OCI-LY7 (cell line): ENCODE measurements around the gene PRRT4. TPM values are rescaled to one million over a fixed set of nuclear protein-coding genes. Genes with fewer than 3 reads are reported as not detected.
A peak's percentile ranks its signal among the peaks of the same experiment; 100 is the strongest.

ENCODE experiments used
- BruUV-seq: library from RNA; stranded (reverse); fragments of 400-500 nt; replicated peaks from 2 replicates; lab custom pipeline; 2021; lab: Mats Ljungman, UMichigan
- CTCF ChIA-PET: fragments of 300-600 bp; sonication (Branson Sonifier 250); formaldehyde crosslinking; loops from one replicate; lab custom pipeline; 2022; ENCODE audit warnings: antibody characterized with exemption; ENCODE audit not compliant: unreplicated experiment; lab: Charles Lee
- POLR2A ChIA-PET: fragments of 300-600 bp; sonication (Branson Sonifier 250); formaldehyde crosslinking; loops from one replicate; lab custom pipeline; 2022; ENCODE audit warnings: antibody characterized with exemption; lab: Charles Lee
- DNase-seq: peaks from one replicate; pipeline ENCODE4 v3.0.0-alpha.2; 2015; ENCODE audit warnings: low spot score
- H2AFZ ChIP-seq: fragments of 200-600 bp; sonication (generic), shearing (Covaris generic); 2 replicates; pipeline ENCODE4 v1.6.1; 2014; ENCODE audit warnings: mild to moderate bottlenecking, antibody characterized with exemption, low read length, moderate library complexity
- H3K27ac ChIP-seq: fragments of 200-600 bp; sonication (generic); 2 replicates; pipeline ENCODE4 v1.5.1; 2014; ENCODE audit warnings: mixed run types, low read depth, mild to moderate bottlenecking, moderate library complexity, low read length, inconsistent platforms; ENCODE audit not compliant: poor library complexity, severe bottlenecking
- H3K36me3 ChIP-seq: fragments of 200-600 bp; sonication (generic); 2 replicates; pipeline ENCODE4 v1.6.1; 2014; ENCODE audit warnings: mild to moderate bottlenecking, antibody characterized with exemption, low read length, moderate library complexity, mixed read lengths; ENCODE audit not compliant: insufficient read depth
- H3K4me1 ChIP-seq: fragments of 200-600 bp; sonication (generic); 2 replicates; pipeline ENCODE4 v1.5.1; 2014; ENCODE audit warnings: mild to moderate bottlenecking, low read length; ENCODE audit not compliant: insufficient read depth, poor library complexity, severe bottlenecking
- H3K4me2 ChIP-seq: fragments of 200-600 bp; sonication (generic); 2 replicates; pipeline ENCODE4 v1.6.1; 2014; ENCODE audit warnings: mild to moderate bottlenecking, low read length
- H3K4me3 ChIP-seq: fragments of 200-600 bp; sonication (generic); 2 replicates; pipeline ENCODE4 v1.5.1; 2014; ENCODE audit warnings: mild to moderate bottlenecking, low read depth, low read length; ENCODE audit not compliant: poor library complexity, severe bottlenecking
- H3K79me2 ChIP-seq: fragments of 200-600 bp; sonication (generic); 2 replicates; pipeline ENCODE4 v1.6.1; 2016; ENCODE audit warnings: low read depth, mild to moderate bottlenecking, low read length, moderate library complexity, mixed read lengths; ENCODE audit not compliant: insufficient read depth
- H3K9me2 ChIP-seq: fragments of 200-600 bp; sonication (generic); 2 replicates; pipeline ENCODE4 v1.6.1; 2016; ENCODE audit warnings: mild to moderate bottlenecking, low read length, mixed read lengths; ENCODE audit not compliant: insufficient read depth
- H3K9me3 ChIP-seq: fragments of 200-600 bp; sonication (generic); 2 replicates; pipeline ENCODE4 v1.6.1; 2014; ENCODE audit warnings: mild to moderate bottlenecking, mixed run types, low read length, mixed read lengths
- H4K20me1 ChIP-seq: fragments of 200-600 bp; sonication (generic); 2 replicates; pipeline ENCODE4 v1.6.1; 2014; ENCODE audit warnings: mild to moderate bottlenecking, antibody characterized with exemption, low read length, moderate library complexity, mixed read lengths; ENCODE audit not compliant: insufficient read depth
- EZH2phosphoT487 ChIP-seq: fragments of 200-600 bp; sonication (generic); IDR thresholded peaks from 2 replicates; pipeline ENCODE4 v1.6.1; 2018; ENCODE audit warnings: low read depth, borderline replicate concordance, mild to moderate bottlenecking, mixed run types, antibody characterized with exemption, low read length, moderate library complexity, mixed read lengths
- intact Hi-C: fragments of 100-400 bp; cut with micrococcal nuclease; formaldehyde crosslinking; loops from one replicate; pipeline ENCODE4 v1.10.0; 2022; ENCODE audit not compliant: unreplicated experiment
- total RNA-seq, 2 experiments: library from RNA; depleted of rRNA in 1 of 2; stranded (reverse); fragments of >200 nt in 1 of 2; shearing (Covaris generic) in 1 of 2; gene quantifications; 2 replicates each; pipeline ENCODE4 v1.2.3, GENCODE V29; 2014 to 2022
- TF ChIP-seq, protein P1 (sequence below): fragments of 200-600 bp; sonication (generic); conservative IDR thresholded peaks from 2 replicates; pipeline ENCODE4 v1.5.1; 2014; ENCODE audit warnings: mild to moderate bottlenecking, antibody characterized with exemption, low read length, moderate library complexity, mixed read lengths

PRRT4 gene
- total RNA-seq, 2 experiments from 2014 or later: not detected

DNA sequence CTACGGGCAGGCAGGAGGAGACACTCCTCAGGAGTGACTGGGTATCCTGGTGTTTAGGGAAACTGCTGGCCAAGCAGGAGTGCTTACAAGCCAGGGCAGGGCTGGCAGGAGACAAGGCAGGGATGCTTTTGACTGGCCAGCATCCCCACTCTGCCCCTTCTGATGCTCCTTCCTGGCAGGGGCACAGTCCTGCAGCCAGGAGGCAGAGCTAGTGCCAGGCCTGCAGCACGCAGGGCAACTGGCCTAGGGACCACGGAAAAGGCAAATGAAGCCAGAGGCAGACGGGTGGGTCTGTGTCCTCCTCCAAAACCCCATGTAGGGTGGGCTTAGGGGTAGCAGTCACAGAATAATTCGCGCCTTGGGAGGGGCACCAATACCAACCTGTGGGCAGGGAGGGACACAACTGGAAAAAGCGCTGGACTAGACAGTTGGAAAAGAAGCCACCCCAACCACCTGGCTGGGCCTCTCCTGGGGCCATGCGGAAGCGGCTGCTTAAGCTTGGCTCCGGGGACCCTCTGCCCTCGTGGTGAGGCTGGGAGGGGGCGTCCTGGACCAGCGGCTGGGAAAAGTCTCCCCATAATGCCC, 43.5 kb upstream of the PRRT4 start:
- intact Hi-C loops: loop anchor here (2.0 kb wide), 1 partner anchor 54 kb away; no protein-coding TSS in a partner anchor
- no peak for TF ChIP-seq EZH2phosphoT487
- TF ChIP-seq, protein P1, sequence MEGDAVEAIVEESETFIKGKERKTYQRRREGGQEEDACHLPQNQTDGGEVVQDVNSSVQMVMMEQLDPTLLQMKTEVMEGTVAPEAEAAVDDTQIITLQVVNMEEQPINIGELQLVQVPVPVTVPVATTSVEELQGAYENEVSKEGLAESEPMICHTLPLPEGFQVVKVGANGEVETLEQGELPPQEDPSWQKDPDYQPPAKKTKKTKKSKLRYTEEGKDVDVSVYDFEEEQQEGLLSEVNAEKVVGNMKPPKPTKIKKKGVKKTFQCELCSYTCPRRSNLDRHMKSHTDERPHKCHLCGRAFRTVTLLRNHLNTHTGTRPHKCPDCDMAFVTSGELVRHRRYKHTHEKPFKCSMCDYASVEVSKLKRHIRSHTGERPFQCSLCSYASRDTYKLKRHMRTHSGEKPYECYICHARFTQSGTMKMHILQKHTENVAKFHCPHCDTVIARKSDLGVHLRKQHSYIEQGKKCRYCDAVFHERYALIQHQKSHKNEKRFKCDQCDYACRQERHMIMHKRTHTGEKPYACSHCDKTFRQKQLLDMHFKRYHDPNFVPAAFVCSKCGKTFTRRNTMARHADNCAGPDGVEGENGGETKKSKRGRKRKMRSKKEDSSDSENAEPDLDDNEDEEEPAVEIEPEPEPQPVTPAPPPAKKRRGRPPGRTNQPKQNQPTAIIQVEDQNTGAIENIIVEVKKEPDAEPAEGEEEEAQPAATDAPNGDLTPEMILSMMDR: no peak
- no peak overlapping the region for H3K27ac ChIP-seq
- H2AFZ ChIP-seq: peak overlapping the region; percentile 66; the same call in 1 of the 2 replicates
- peaks cover 14% of the 10 kb centered on the region for H3K36me3 ChIP-seq
- H4K20me1 ChIP-seq: no peaks in the 10 kb centered on the region
- DNase-seq: peak; percentile 37
- H3K9me2 ChIP-seq: no peaks in the 10 kb centered on the region
- ChIA-PET POLR2A (interaction anchor here (1.6 to 2.3 kb wide), 2 partner anchors 11 to 22 kb away, joined by 3 to 7 read pairs; no protein-coding TSS in a partner anchor), CTCF (interaction anchor here (0.7 kb wide), 1 partner anchor 10 kb away, joined by 5 read pairs; no protein-coding TSS in a partner anchor)
- H3K4me3 ChIP-seq: peak overlapping the region; percentile 90
- H3K79me2 ChIP-seq: peaks cover 10% of the 10 kb centered on the region; the same call in 1 of the 2 replicates
- no peaks in the 10 kb centered on the region for H3K9me3 ChIP-seq
- no TSS peak for BruUV-seq
- H3K4me2 ChIP-seq: peak overlapping the region; percentile 99
- peaks cover 17% of the 10 kb centered on the region for H3K4me1 ChIP-seq

- intact Hi-C loops: loop anchor here (2.0 kb wide), 1 partner anchor 55 kb away; no protein-coding TSS in a partner anchor
- Histone ChIP-seq H3K9me2 (no peaks in the 10 kb centered on the region), H2AFZ (no peak overlapping the region), H3K4me2 (peak overlapping the region; percentile 99), H3K36me3 (peaks cover 19% of the 10 kb centered on the region), H3K9me3 (no peaks in the 10 kb centered on the region), H3K4me3 (peak overlapping the region; percentile 90), H4K20me1 (no peaks in the 10 kb centered on the region), H3K4me1 (peaks cover 16% of the 10 kb centered on the region), H3K79me2 (peaks cover 10% of the 10 kb centered on the region; the same call in 1 of the 2 replicates), H3K27ac (no peak overlapping the region)
- no peak for TF ChIP-seq EZH2phosphoT487
- TF ChIP-seq, protein P1: no peak
- POLR2A ChIA-PET: interaction anchor here (0.7 to 2.3 kb wide), 3 partner anchors 12 to 155 kb away, joined by 3 to 7 read pairs (median 4); no protein-coding TSS in a partner anchor
- BruUV-seq: no TSS peak
- CTCF ChIA-PET: interaction anchor here (0.6 kb wide), 1 partner anchor 1067 kb away, joined by 3 read pairs; no protein-coding TSS in a partner anchor
- no peak for DNase-seq
Measured at GRCh38 chr7:128404143-128404681, 42.7 kb upstream of the PRRT4 start.
